Hepatocyte (in vitro differentiated cells): Measurements from ENCODE around the gene ATCAY. TPM values are rescaled to one million over a fixed set of nuclear protein-coding genes. Genes with fewer than 3 reads are reported as not detected.

Experiments used
- DNase-seq: peaks from one replicate; pipeline ENCODE4 v3.0.0-alpha.2; 2016; ENCODE audit warnings: low spot score
- H2AFZ ChIP-seq: fragments of 200-600 bp; sonication (generic); 2 replicates; pipeline ENCODE4 v1.6.0; 2016; ENCODE audit warnings: antibody characterized with exemption, mild to moderate bottlenecking
- H3K27ac ChIP-seq: fragments of 200-600 bp; sonication (generic); 2 replicates; pipeline ENCODE4 v1.5.1; 2016; ENCODE audit warnings: mild to moderate bottlenecking
- H3K27me3 ChIP-seq: fragments of 200-600 bp; sonication (generic); 2 replicates; pipeline ENCODE4 v1.6.1; 2016
- H3K36me3 ChIP-seq: fragments of 200-600 bp; sonication (generic); replicated peaks from 2 replicates; pipeline ENCODE4 v1.5.1; 2016; ENCODE audit warnings: low read depth; ENCODE audit not compliant: insufficient read depth
- H3K4me1 ChIP-seq: fragments of 200-600 bp; sonication (generic); 2 replicates; pipeline ENCODE4 v1.5.1; 2016; ENCODE audit warnings: mild to moderate bottlenecking, moderate library complexity; ENCODE audit not compliant: insufficient read depth
- H3K4me2 ChIP-seq: fragments of 200-600 bp; sonication (generic); 2 replicates; pipeline ENCODE4 v1.6.0; 2016
- H3K4me3 ChIP-seq: fragments of 200-600 bp; sonication (generic); 2 replicates; pipeline ENCODE4 v1.5.1; 2016; ENCODE audit warnings: mild to moderate bottlenecking
- H3K79me2 ChIP-seq: fragments of 200-600 bp; sonication (generic); 2 replicates; pipeline ENCODE4 v1.6.0; 2017; ENCODE audit warnings: mild to moderate bottlenecking
- H3K9me2 ChIP-seq: fragments of 200-600 bp; sonication (generic); replicated peaks from 2 replicates; pipeline ENCODE4 v1.6.0; 2017; ENCODE audit warnings: mild to moderate bottlenecking; ENCODE audit not compliant: insufficient read depth
- H3K9me3 ChIP-seq: fragments of 200-600 bp; sonication (generic); 2 replicates; pipeline ENCODE4 v1.5.1; 2016; ENCODE audit warnings: low read depth, mild to moderate bottlenecking
- H4K20me1 ChIP-seq: fragments of 200-600 bp; sonication (generic); 2 replicates; pipeline ENCODE4 v1.6.0; 2016; ENCODE audit warnings: mild to moderate bottlenecking; ENCODE audit not compliant: insufficient read depth, poor library complexity, severe bottlenecking
- EZH2 ChIP-seq: fragments of 200-600 bp; sonication (generic); IDR thresholded peaks from 2 replicates; pipeline ENCODE4 v1.6.1; 2016; ENCODE audit warnings: antibody characterized with exemption, mild to moderate bottlenecking, borderline replicate concordance
- EZH2phosphoT487 ChIP-seq: fragments of 200-600 bp; sonication (generic); IDR thresholded peaks from one replicate; pipeline ENCODE4 v1.6.1; 2018; ENCODE audit warnings: antibody characterized with exemption, mild to moderate bottlenecking, low read depth, moderate library complexity; ENCODE audit not compliant: unreplicated experiment, severe bottlenecking
- WGBS: methylation state at CpG from one replicate; pipeline ENCODE4 v1.1.6; 2016; ENCODE audit warnings: low lambda C conversion rate; ENCODE audit errors: missing lambda C conversion rate; 5-methylcytosine and 5-hydroxymethylcytosine counted together
- polyA plus RNA-seq: library from polyadenylated mRNA; unstranded; fragments of >200 nt; fragmentation: Nextera tagmentation; extraction: Ambion mirVana; gene quantifications from 2 replicates; pipeline ENCODE4 v1.2.1, GENCODE V29; 2016
- total RNA-seq: library from RNA; depleted of rRNA; stranded (reverse); fragments of >200 nt; gene quantifications from 2 replicates; pipeline ENCODE4 v1.2.3, GENCODE V29; 2014
- TF ChIP-seq, protein P1 (sequence below): fragments of 200-600 bp; sonication (generic); IDR thresholded peaks from 2 replicates; pipeline ENCODE4 v1.5.1; 2016; ENCODE audit warnings: antibody characterized with exemption, mild to moderate bottlenecking; ENCODE audit not compliant: poor library complexity

The ATCAY gene
- total and polyA plus RNA-seq, 2 experiments from 2014 or later = 0.13 TPM; not detected in 1

GRCh38 chr19:3836887-3837286 lies 43.6 kb upstream of the ATCAY start:
- Histone ChIP-seq H3K9me3 (no peaks in the 10 kb centered on the region), H3K4me1 (no peaks in the 10 kb centered on the region), H3K4me3 (no peak overlapping the region), H2AFZ (no peak overlapping the region), H3K79me2 (no peaks in the 10 kb centered on the region), H3K36me3 (no peaks in the 10 kb centered on the region), H3K4me2 (no peak overlapping the region), H3K27me3 (no peaks in the 10 kb centered on the region), H3K27ac (no peak overlapping the region), H4K20me1 (no peaks in the 10 kb centered on the region), H3K9me2 (no peaks in the 10 kb centered on the region)
- no peak for DNase-seq
- WGBS = 84% methylated on average over 6 of the region's 6 CpGs
- TF ChIP-seq, protein P1, sequence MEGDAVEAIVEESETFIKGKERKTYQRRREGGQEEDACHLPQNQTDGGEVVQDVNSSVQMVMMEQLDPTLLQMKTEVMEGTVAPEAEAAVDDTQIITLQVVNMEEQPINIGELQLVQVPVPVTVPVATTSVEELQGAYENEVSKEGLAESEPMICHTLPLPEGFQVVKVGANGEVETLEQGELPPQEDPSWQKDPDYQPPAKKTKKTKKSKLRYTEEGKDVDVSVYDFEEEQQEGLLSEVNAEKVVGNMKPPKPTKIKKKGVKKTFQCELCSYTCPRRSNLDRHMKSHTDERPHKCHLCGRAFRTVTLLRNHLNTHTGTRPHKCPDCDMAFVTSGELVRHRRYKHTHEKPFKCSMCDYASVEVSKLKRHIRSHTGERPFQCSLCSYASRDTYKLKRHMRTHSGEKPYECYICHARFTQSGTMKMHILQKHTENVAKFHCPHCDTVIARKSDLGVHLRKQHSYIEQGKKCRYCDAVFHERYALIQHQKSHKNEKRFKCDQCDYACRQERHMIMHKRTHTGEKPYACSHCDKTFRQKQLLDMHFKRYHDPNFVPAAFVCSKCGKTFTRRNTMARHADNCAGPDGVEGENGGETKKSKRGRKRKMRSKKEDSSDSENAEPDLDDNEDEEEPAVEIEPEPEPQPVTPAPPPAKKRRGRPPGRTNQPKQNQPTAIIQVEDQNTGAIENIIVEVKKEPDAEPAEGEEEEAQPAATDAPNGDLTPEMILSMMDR = no peak

- Histone ChIP-seq H3K79me2 (no peaks in the 10 kb centered on the region), H3K4me2 (no peak overlapping the region), H2AFZ (no peak overlapping the region), H3K4me3 (no peak overlapping the region), H3K27ac (no peak overlapping the region), H3K27me3 (no peaks in the 10 kb centered on the region), H4K20me1 (no peaks in the 10 kb centered on the region), H3K9me2 (no peaks in the 10 kb centered on the region), H3K36me3 (no peaks in the 10 kb centered on the region), H3K4me1 (no peaks in the 10 kb centered on the region), H3K9me3 (no peaks in the 10 kb centered on the region)
- no peak for DNase-seq
- TF ChIP-seq, protein P1 = no peak
- TF ChIP-seq EZH2 = no peak
- no peak for TF ChIP-seq EZH2phosphoT487
- WGBS = 99% methylated on average over 17 of the region's 17 CpGs
These were observed 43.2 kb upstream of the ATCAY start for GRCh38 chr19:3837332-3837731.

DNA sequence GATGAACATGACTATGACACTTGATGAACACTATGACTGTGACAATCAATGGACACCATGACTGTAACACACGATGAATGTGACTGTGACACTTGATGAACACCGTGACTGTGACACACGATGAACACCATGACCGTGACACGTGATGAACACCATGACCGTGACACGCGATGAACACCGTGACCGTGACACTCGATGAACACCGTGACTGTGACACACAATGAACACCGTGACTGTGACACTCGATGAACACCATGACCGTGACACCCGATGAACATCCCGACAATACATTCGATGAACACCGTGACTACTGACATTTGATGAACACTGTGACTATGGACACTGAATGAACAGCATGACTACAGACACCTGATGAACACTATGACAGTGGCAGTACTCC lies 42.6 kb upstream of the ATCAY start:
- Histone ChIP-seq H3K4me3 (no peak overlapping the region), H3K27me3 (no peaks in the 10 kb centered on the region), H3K9me3 (no peaks in the 10 kb centered on the region), H3K36me3 (no peaks in the 10 kb centered on the region), H4K20me1 (no peaks in the 10 kb centered on the region), H2AFZ (no peak overlapping the region), H3K9me2 (no peaks in the 10 kb centered on the region), H3K27ac (no peak overlapping the region), H3K4me2 (no peak overlapping the region), H3K79me2 (no peaks in the 10 kb centered on the region), H3K4me1 (no peaks in the 10 kb centered on the region)
- TF ChIP-seq EZH2phosphoT487 (no peak), EZH2 (no peak)
- TF ChIP-seq, protein P1 = no peak
- 99% methylated on average over 19 of the region's 19 CpGs for WGBS
- DNase-seq = no peak

GRCh38 chr19:3838661-3839060 lies 41.8 kb upstream of the ATCAY start:
- Histone ChIP-seq H3K4me2 (no peak overlapping the region), H3K36me3 (no peaks in the 10 kb centered on the region), H4K20me1 (no peaks in the 10 kb centered on the region), H3K79me2 (no peaks in the 10 kb centered on the region), H3K27ac (no peak overlapping the region), H3K27me3 (no peaks in the 10 kb centered on the region), H3K4me3 (no peak overlapping the region), H3K9me3 (no peaks in the 10 kb centered on the region), H3K9me2 (no peaks in the 10 kb centered on the region), H3K4me1 (no peaks in the 10 kb centered on the region), H2AFZ (no peak overlapping the region)
- 85% methylated on average over 13 of the region's 13 CpGs for WGBS
- DNase-seq = no peak
- no peak for TF ChIP-seq EZH2
- TF ChIP-seq, protein P1 = no peak
